HL-60 (cell line): ENCODE results near the gene CERS6.
"Not testable (repeated sequence)": the region's sequence is repeated elsewhere in the genome, so short reads cannot be mapped to it uniquely, and the experiment has no call there.

ENCODE experiments used
- GABPA ChIP-seq: IDR thresholded peaks from 2 replicates; pipeline ENCODE4 v1.6.1; 2012; ENCODE audit warnings: low read depth
- POLR2AphosphoS5 ChIP-seq: IDR thresholded peaks from 2 replicates; pipeline ENCODE4 v1.6.1; 2012; ENCODE audit warnings: low read depth
- SPI1 ChIP-seq: IDR thresholded peaks from 2 replicates; pipeline ENCODE4 v1.6.1; 2012; ENCODE audit warnings: low read depth, mild to moderate bottlenecking, borderline replicate concordance
- TF ChIP-seq, protein P1 (sequence below): IDR thresholded peaks from one replicate; pipeline ENCODE4 v1.5.1; 2011; ENCODE audit warnings: low read length, control low read depth, inconsistent platforms; ENCODE audit not compliant: insufficient read depth
- TF ChIP-seq, protein P2 (sequence below): IDR thresholded peaks from 2 replicates; pipeline ENCODE4 v1.6.1; 2012; ENCODE audit warnings: low read depth; ENCODE audit not compliant: insufficient replicate concordance

DNA sequence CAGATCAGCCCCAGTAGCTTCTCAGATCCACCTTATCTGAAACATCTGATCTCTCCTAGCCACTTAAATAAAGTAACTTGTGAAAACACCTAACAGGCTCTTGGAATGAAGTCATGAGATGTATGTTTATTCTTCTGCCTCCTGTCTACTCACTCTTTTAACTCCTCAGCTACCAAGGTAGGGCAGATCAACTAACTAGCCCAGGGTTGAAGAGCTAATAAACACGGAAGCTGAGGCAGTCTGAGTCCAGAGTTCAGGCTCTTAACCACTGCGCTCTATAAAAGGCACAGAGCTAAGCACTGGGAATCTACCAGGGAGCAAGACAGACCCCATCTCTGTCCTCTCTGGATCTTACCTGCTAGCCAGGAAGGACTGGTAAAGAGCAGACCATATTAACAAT lies 37.1 kb downstream of the CERS6 start:
- TF ChIP-seq, protein P1, sequence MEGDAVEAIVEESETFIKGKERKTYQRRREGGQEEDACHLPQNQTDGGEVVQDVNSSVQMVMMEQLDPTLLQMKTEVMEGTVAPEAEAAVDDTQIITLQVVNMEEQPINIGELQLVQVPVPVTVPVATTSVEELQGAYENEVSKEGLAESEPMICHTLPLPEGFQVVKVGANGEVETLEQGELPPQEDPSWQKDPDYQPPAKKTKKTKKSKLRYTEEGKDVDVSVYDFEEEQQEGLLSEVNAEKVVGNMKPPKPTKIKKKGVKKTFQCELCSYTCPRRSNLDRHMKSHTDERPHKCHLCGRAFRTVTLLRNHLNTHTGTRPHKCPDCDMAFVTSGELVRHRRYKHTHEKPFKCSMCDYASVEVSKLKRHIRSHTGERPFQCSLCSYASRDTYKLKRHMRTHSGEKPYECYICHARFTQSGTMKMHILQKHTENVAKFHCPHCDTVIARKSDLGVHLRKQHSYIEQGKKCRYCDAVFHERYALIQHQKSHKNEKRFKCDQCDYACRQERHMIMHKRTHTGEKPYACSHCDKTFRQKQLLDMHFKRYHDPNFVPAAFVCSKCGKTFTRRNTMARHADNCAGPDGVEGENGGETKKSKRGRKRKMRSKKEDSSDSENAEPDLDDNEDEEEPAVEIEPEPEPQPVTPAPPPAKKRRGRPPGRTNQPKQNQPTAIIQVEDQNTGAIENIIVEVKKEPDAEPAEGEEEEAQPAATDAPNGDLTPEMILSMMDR, result not testable (repeated sequence)
- TF ChIP-seq POLR2AphosphoS5, SPI1, GABPA: not testable (repeated sequence)
- TF ChIP-seq, protein P2, sequence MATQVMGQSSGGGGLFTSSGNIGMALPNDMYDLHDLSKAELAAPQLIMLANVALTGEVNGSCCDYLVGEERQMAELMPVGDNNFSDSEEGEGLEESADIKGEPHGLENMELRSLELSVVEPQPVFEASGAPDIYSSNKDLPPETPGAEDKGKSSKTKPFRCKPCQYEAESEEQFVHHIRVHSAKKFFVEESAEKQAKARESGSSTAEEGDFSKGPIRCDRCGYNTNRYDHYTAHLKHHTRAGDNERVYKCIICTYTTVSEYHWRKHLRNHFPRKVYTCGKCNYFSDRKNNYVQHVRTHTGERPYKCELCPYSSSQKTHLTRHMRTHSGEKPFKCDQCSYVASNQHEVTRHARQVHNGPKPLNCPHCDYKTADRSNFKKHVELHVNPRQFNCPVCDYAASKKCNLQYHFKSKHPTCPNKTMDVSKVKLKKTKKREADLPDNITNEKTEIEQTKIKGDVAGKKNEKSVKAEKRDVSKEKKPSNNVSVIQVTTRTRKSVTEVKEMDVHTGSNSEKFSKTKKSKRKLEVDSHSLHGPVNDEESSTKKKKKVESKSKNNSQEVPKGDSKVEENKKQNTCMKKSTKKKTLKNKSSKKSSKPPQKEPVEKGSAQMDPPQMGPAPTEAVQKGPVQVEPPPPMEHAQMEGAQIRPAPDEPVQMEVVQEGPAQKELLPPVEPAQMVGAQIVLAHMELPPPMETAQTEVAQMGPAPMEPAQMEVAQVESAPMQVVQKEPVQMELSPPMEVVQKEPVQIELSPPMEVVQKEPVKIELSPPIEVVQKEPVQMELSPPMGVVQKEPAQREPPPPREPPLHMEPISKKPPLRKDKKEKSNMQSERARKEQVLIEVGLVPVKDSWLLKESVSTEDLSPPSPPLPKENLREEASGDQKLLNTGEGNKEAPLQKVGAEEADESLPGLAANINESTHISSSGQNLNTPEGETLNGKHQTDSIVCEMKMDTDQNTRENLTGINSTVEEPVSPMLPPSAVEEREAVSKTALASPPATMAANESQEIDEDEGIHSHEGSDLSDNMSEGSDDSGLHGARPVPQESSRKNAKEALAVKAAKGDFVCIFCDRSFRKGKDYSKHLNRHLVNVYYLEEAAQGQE, result not testable (repeated sequence)
